Liver (tissue), 9 donors: ENCODE data around the gene JPT1. TPM values are rescaled to one million over a fixed set of nuclear protein-coding genes. Genes with fewer than 3 reads are reported as not detected.

Experiments used
- DNase-seq: peaks from one replicate; pipeline ENCODE4 v3.0.0-alpha.2; 2017; ENCODE audit warnings: low spot score
- H3K27ac ChIP-seq, 2 donors: one replicate each; pipeline ENCODE4 v1.7.0; 2013; ENCODE audit warnings: inconsistent platforms in 2 of 2, low read length in 2 of 2, control low read depth in 1 of 2, low read depth in 1 of 2, mild to moderate bottlenecking in 1 of 2
- H3K27me3 ChIP-seq, 4 donors: one replicate each; pipeline versions ENCODE4 v1.6.1 to v1.7.0; 2013; ENCODE audit warnings: low read length in 3 of 4, inconsistent platforms in 1 of 4, mild to moderate bottlenecking in 1 of 4, moderate library complexity in 1 of 4; ENCODE audit not compliant: control insufficient read depth in 4 of 4, insufficient read depth in 4 of 4
- H3K36me3 ChIP-seq, 4 donors: one replicate each; pipeline versions ENCODE4 v1.6.1 to v1.7.0; 2013; ENCODE audit warnings: low read length in 3 of 4, mild to moderate bottlenecking in 3 of 4, low read depth in 1 of 4, moderate library complexity in 1 of 4; ENCODE audit not compliant: control insufficient read depth in 4 of 4, insufficient read depth in 3 of 4
- H3K4me1 ChIP-seq, 4 donors: one replicate each; pipeline versions ENCODE4 v1.6.1 to v1.7.0; 2013; ENCODE audit warnings: low read length in 3 of 4, mild to moderate bottlenecking in 3 of 4, moderate library complexity in 1 of 4; ENCODE audit not compliant: control insufficient read depth in 4 of 4, insufficient read depth in 4 of 4
- H3K4me3 ChIP-seq, 3 donors: one replicate each; pipeline versions ENCODE4 v1.6.1 to v1.7.0; 2013; ENCODE audit warnings: low read length in 3 of 3, control low read depth in 1 of 3, low read depth in 1 of 3, mild to moderate bottlenecking in 1 of 3
- H3K9ac ChIP-seq, 2 donors: one replicate each; pipeline ENCODE4 v1.7.0; 2013; ENCODE audit warnings: low read length in 2 of 2, mild to moderate bottlenecking in 2 of 2, moderate library complexity in 2 of 2, control low read depth in 1 of 2, low read depth in 1 of 2
- H3K9me3 ChIP-seq, 4 donors: one replicate each; pipeline versions ENCODE4 v1.6.1 to v1.7.0; 2013; ENCODE audit warnings: low read length in 3 of 4; ENCODE audit not compliant: control insufficient read depth in 4 of 4
- EGR1 ChIP-seq, 2 donors: IDR thresholded peaks; 2 replicates each; pipeline ENCODE4 v1.6.1; 2016 to 2018; ENCODE audit warnings: antibody characterized with exemption in 2 of 2, low read depth in 2 of 2
- FOXA1 ChIP-seq: IDR thresholded peaks from 2 replicates; pipeline ENCODE4 v1.6.1; 2016; ENCODE audit warnings: antibody characterized with exemption
- FOXA2 ChIP-seq: IDR thresholded peaks from 2 replicates; pipeline ENCODE4 v1.6.1; 2016; ENCODE audit warnings: antibody characterized with exemption
- GABPA ChIP-seq, 2 donors: IDR thresholded peaks in 1 of 2; conservative IDR thresholded peaks in 1 of 2; 2 replicates each; pipeline ENCODE4 v1.6.1; 2016; ENCODE audit warnings: antibody characterized with exemption in 2 of 2, mild to moderate bottlenecking in 1 of 2, moderate library complexity in 1 of 2
- HNF4A ChIP-seq, 2 donors: conservative IDR thresholded peaks; 2 replicates each; pipeline ENCODE4 v1.6.1; 2016; ENCODE audit warnings: antibody characterized with exemption in 2 of 2, mild to moderate bottlenecking in 2 of 2
- HNF4G ChIP-seq: IDR thresholded peaks from 2 replicates; pipeline ENCODE4 v1.6.1; 2016; ENCODE audit warnings: antibody characterized with exemption
- JUND ChIP-seq, 2 donors: IDR thresholded peaks; 2 replicates each; pipeline ENCODE4 v1.6.1; 2016; ENCODE audit warnings: antibody characterized with exemption in 2 of 2
- NR2F2 ChIP-seq: IDR thresholded peaks from 2 replicates; pipeline ENCODE4 v1.6.1; 2016; ENCODE audit warnings: antibody characterized with exemption
- RAD21 ChIP-seq, 2 donors: IDR thresholded peaks; 2 replicates each; pipeline ENCODE4 v1.6.1; 2016; ENCODE audit warnings: antibody characterized with exemption in 2 of 2, mild to moderate bottlenecking in 2 of 2
- RXRA ChIP-seq, 2 donors: IDR thresholded peaks; 2 replicates each; pipeline ENCODE4 v1.6.1; 2017 to 2018; ENCODE audit warnings: antibody characterized with exemption in 2 of 2, mild to moderate bottlenecking in 1 of 2
- TAF1 ChIP-seq: conservative IDR thresholded peaks from 2 replicates; pipeline ENCODE4 v1.6.1; 2016; ENCODE audit warnings: antibody characterized with exemption, mild to moderate bottlenecking
- YY1 ChIP-seq: IDR thresholded peaks from 2 replicates; pipeline ENCODE4 v1.6.1; 2016; ENCODE audit warnings: antibody characterized with exemption, mild to moderate bottlenecking
- WGBS: extraction: QIAGEN DNeasy Blood & Tissue Kit; methylation state at CpG from one replicate; pipeline ENCODE4 v1.1.7; 2013; 5-methylcytosine and 5-hydroxymethylcytosine counted together
- polyA plus RNA-seq, 2 donors: library from polyadenylated mRNA; stranded (reverse) in 1 of 2; unstranded in 1 of 2; fragments of 200-250 nt in 1 of 2; fragments of >200 nt in 1 of 2; fragmentation: Nextera tagmentation in 1 of 2; extraction: Ambion mirVana in 1 of 2; gene quantifications; one replicate each; pipeline versions ENCODE4 v1.2.1 to v1.2.3, GENCODE V29; 2013 to 2015
- total RNA-seq, 2 donors: library from RNA; depleted of rRNA; stranded (reverse); fragments of >200 nt; gene quantifications; one replicate each; pipeline ENCODE4 v1.2.3, GENCODE V29; 2014
- TF ChIP-seq, protein P1 (sequence below): IDR thresholded peaks from 2 replicates; pipeline ENCODE4 v1.6.1; 2016; ENCODE audit warnings: antibody characterized with exemption
- TF ChIP-seq, protein P2 (sequence below): IDR thresholded peaks from 2 replicates; pipeline ENCODE4 v1.6.1; 2016; ENCODE audit warnings: antibody characterized with exemption
- TF ChIP-seq, protein P3 (sequence below): fragments of 150-350 bp; IDR thresholded peaks from 2 replicates; pipeline ENCODE4 v1.5.1; 2017; ENCODE audit warnings: improper control_type of control experiment, low read depth, low read length; ENCODE audit not compliant: missing input control
- TF ChIP-seq, protein P4 (sequence below): IDR thresholded peaks from 2 replicates; pipeline ENCODE4 v1.6.1; 2016; ENCODE audit warnings: antibody characterized with exemption
- donor health status: healthy.
- donor health status: healthy.
- donor health status: healthy.
- donor health status: healthy.
- donor health status: healthy.

The JPT1 gene
- total and polyA plus RNA-seq, 4 donors, result 20.5 to 47.8 (median 43.9) TPM

DNA sequence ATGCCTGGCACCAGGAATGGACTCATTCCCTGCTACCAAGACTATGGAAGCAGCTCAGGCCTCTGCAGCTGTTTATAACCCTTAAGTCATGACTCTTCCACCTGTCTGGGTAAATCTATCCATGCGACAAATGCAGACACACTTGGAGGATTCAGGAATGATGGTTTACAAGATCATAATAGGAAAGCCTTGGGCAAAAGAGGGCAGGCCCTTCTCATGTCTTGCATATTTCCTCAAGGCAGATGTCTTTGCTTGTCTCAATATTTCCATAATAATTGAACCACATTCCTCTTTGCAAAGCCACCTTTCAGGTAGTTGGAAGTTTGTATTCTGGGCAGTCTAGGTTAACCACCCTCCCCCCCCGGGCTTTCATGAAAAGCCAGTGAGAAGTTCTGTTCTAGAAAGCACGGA is 884 bp upstream of the JPT1 start:
- no peak for TF ChIP-seq GABPA (IDR thresholded peaks at IDR 0.05 in 1 of 2, conservative IDR thresholded peaks at IDR 0.05 in 1 of 2)
- TF ChIP-seq, protein P1, sequence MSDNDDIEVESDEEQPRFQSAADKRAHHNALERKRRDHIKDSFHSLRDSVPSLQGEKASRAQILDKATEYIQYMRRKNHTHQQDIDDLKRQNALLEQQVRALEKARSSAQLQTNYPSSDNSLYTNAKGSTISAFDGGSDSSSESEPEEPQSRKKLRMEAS, result no peak
- no peak for TF ChIP-seq FOXA2
- no peak for TF ChIP-seq HNF4A (conservative IDR thresholded peaks at IDR 0.05)
- TF ChIP-seq, protein P2, sequence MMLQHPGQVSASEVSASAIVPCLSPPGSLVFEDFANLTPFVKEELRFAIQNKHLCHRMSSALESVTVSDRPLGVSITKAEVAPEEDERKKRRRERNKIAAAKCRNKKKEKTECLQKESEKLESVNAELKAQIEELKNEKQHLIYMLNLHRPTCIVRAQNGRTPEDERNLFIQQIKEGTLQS, result no peak
- TF ChIP-seq JUND (IDR thresholded peaks at IDR 0.05), result no peak
- TF ChIP-seq NR2F2, result no peak
- no peak for TF ChIP-seq EGR1 (IDR thresholded peaks at IDR 0.05; ENCODE audit: low read depth in 2 of 2)
- no peak for TF ChIP-seq HNF4G
- TF ChIP-seq TAF1, result no peak
- TF ChIP-seq YY1, result no peak
- 95% methylated on average over 3 of the region's 3 CpGs for WGBS
- H3K4me3 ChIP-seq, result no peak overlapping the region
- no peak for DNase-seq
- H3K4me1 ChIP-seq, result peaks cover 0 to 16% (median 7%) of the 10 kb centered on the region in 4 donors
- no peak overlapping the region for H3K9ac ChIP-seq
- H3K9me3 ChIP-seq, result no peaks in the 10 kb centered on the region
- H3K27me3 ChIP-seq, result no peaks in the 10 kb centered on the region
- no peak overlapping the region for H3K27ac ChIP-seq
- H3K36me3 ChIP-seq, result no peaks in the 10 kb centered on the region

DNA sequence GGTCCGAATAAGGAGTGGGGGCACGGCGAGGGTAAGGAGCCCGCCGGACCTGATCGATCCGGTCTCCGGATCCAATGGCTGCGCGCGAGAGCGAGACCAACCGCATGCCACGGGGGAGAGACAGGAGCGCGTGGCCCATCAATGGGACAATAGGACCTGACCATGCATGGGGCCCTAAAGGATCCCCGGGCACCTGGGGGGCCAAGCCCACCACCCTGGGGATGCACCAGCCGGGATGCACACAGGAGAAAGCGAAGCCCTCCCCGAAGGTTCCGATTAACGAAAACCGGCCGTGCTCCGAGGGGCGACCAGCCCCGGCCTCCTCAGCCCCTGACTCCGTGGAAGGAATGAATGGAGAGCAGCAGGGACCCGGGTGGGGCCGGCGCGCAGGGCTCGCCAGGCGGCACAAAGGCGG is 525 bp downstream of the JPT1 start:
- TF ChIP-seq, protein P3, sequence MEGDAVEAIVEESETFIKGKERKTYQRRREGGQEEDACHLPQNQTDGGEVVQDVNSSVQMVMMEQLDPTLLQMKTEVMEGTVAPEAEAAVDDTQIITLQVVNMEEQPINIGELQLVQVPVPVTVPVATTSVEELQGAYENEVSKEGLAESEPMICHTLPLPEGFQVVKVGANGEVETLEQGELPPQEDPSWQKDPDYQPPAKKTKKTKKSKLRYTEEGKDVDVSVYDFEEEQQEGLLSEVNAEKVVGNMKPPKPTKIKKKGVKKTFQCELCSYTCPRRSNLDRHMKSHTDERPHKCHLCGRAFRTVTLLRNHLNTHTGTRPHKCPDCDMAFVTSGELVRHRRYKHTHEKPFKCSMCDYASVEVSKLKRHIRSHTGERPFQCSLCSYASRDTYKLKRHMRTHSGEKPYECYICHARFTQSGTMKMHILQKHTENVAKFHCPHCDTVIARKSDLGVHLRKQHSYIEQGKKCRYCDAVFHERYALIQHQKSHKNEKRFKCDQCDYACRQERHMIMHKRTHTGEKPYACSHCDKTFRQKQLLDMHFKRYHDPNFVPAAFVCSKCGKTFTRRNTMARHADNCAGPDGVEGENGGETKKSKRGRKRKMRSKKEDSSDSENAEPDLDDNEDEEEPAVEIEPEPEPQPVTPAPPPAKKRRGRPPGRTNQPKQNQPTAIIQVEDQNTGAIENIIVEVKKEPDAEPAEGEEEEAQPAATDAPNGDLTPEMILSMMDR, result no peak
- TF ChIP-seq RXRA (IDR thresholded peaks at IDR 0.05) (no peak), GABPA (IDR thresholded peaks at IDR 0.05 in 1 of 2, conservative IDR thresholded peaks at IDR 0.05 in 1 of 2) (no peak), FOXA1 (no peak), EGR1 (IDR thresholded peaks at IDR 0.05; ENCODE audit: low read depth in 2 of 2) (no peak), JUND (IDR thresholded peaks at IDR 0.05) (no peak), HNF4G (no peak), RAD21 (IDR thresholded peaks at IDR 0.05) (no peak)
- TF ChIP-seq, protein P2, result no peak
- TF ChIP-seq, protein P4, sequence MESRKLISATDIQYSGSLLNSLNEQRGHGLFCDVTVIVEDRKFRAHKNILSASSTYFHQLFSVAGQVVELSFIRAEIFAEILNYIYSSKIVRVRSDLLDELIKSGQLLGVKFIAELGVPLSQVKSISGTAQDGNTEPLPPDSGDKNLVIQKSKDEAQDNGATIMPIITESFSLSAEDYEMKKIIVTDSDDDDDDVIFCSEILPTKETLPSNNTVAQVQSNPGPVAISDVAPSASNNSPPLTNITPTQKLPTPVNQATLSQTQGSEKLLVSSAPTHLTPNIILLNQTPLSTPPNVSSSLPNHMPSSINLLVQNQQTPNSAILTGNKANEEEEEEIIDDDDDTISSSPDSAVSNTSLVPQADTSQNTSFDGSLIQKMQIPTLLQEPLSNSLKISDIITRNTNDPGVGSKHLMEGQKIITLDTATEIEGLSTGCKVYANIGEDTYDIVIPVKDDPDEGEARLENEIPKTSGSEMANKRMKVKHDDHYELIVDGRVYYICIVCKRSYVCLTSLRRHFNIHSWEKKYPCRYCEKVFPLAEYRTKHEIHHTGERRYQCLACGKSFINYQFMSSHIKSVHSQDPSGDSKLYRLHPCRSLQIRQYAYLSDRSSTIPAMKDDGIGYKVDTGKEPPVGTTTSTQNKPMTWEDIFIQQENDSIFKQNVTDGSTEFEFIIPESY, result no peak

More for the DNA sequence above, 525 bp downstream of the JPT1 start:
- Histone ChIP-seq H3K27ac (peak overlapping the region in 1 of 2 donors; percentile 53), H3K9ac (peak overlapping the region in 1 of 2 donors; percentile 57), H3K27me3 (no peaks in the 10 kb centered on the region), H3K36me3 (no peaks in the 10 kb centered on the region), H3K4me1 (peaks cover 0 to 16% (median 7%) of the 10 kb centered on the region in 4 donors), H3K9me3 (no peaks in the 10 kb centered on the region), H3K4me3 (peak overlapping the region; percentile 82 to 84 (median 83))
- under 1% methylated on average over 35 of the region's 35 CpGs for WGBS
- DNase-seq, result peak; percentile 50
